Coronary artery (tissue), 2 donors: ENCODE data around the gene GSTM2.

Experiments
- DNase-seq: peaks from one replicate; pipeline ENCODE4 v3.0.0-alpha.2; 2017; ENCODE audit warnings: low spot score
- H3K27ac ChIP-seq, 2 donors: fragments of 200-600 bp; sonication (generic); one replicate each; pipeline ENCODE4 v1.5.1; 2016 to 2019
- H3K4me3 ChIP-seq: fragments of 200-600 bp; sonication (generic); 2 replicates; pipeline ENCODE4 v1.5.1; 2016; ENCODE audit warnings: mild to moderate bottlenecking, moderate library complexity
- CTCF ChIP-seq: fragments of 200-600 bp; sonication (generic); IDR thresholded peaks from one replicate; pipeline ENCODE4 v1.5.1; 2019; ENCODE audit warnings: antibody characterized with exemption

GSTM2 gene

GRCh38 chr1:109622137-109622892, 45.5 kb upstream of the GSTM2 start:
- Histone ChIP-seq H3K4me3 (no peak overlapping the region), H3K27ac (no peak overlapping the region)
- TF ChIP-seq CTCF: no peak
- no peak for DNase-seq

- no peak for DNase-seq
- H3K27ac ChIP-seq: peak overlapping the region in 1 of 2 donors; percentile 67
- TF ChIP-seq CTCF: no peak
- no peak overlapping the region for H3K4me3 ChIP-seq
These were observed 45.0 kb upstream of the GSTM2 start for GRCh38 chr1:109622895-109623294.

GRCh38 chr1:109623601-109624161, 44.2 kb upstream of the GSTM2 start:
- DNase-seq: no peak
- Histone ChIP-seq H3K27ac (peak overlapping the region; percentile 7 to 67), H3K4me3 (peak overlapping the region; percentile 63)
- no peak for TF ChIP-seq CTCF

GRCh38 chr1:109624201-109625010, 43.5 kb upstream of the GSTM2 start:
- no peak for TF ChIP-seq CTCF
- Histone ChIP-seq H3K4me3 (peak overlapping the region; percentile 63), H3K27ac (peak overlapping the region in 1 of 2 donors; percentile 67)
- DNase-seq: no peak

- no peak overlapping the region for H3K4me3 ChIP-seq
- TF ChIP-seq CTCF: no peak
- DNase-seq: no peak
- no peak overlapping the region for H3K27ac ChIP-seq
These were observed 42.7 kb upstream of the GSTM2 start for GRCh38 chr1:109625176-109625575.

GRCh38 chr1:109625601-109626560, 42.0 kb upstream of the GSTM2 start:
- TF ChIP-seq CTCF: no peak
- no peak overlapping the region for H3K4me3 ChIP-seq
- no peak overlapping the region for H3K27ac ChIP-seq
- no peak for DNase-seq
